Left colon (tissue), 2 donors: ENCODE data around the gene CPA5. TPM values are rescaled to one million over a fixed set of nuclear protein-coding genes. Genes with fewer than 3 reads are reported as not detected.

Experiments used
- ATAC-seq: fragments of 200-7000 bp; cut with Tn5 transposase; one replicate; pipeline ENCODE4 v1.9.1; 2020; ENCODE audit warnings: mild to moderate bottlenecking, moderate library complexity
- DNase-seq, 2 donors: peaks; one replicate each; pipeline ENCODE4 v3.0.0-alpha.2; 2020
- intact Hi-C, 2 donors: fragments of 100-400 bp; cut with DNase I in 1 of 2; cut with micrococcal nuclease in 1 of 2; formaldehyde crosslinking; loops; one replicate each; pipeline versions ENCODE4 v1.11.2 to v1.14.0; 2022; cut with DNase I, micrococcal nuclease
- total RNA-seq, 2 donors: library from RNA; stranded (reverse); fragmentation: NEBNext Ultra II Directional; extraction: Animal tissue kit (Norgen Biotek cat#: 25700); gene quantifications; one replicate each; pipeline ENCODE4 v1.2.1, GENCODE V29; 2021
- donor health status: DM: no; HTN: no; CAD: no.
- donor health status: DM: yes; HTN: yes; CAD: no.

CPA5 gene
- total RNA-seq, 2 donors from 2014 or later, result not detected

GRCh38 chr7:130384841-130385599, 40.4 kb downstream of the CPA5 start:
- no peak for DNase-seq
- no peak for ATAC-seq
- intact Hi-C loops, result no loop called here

DNA sequence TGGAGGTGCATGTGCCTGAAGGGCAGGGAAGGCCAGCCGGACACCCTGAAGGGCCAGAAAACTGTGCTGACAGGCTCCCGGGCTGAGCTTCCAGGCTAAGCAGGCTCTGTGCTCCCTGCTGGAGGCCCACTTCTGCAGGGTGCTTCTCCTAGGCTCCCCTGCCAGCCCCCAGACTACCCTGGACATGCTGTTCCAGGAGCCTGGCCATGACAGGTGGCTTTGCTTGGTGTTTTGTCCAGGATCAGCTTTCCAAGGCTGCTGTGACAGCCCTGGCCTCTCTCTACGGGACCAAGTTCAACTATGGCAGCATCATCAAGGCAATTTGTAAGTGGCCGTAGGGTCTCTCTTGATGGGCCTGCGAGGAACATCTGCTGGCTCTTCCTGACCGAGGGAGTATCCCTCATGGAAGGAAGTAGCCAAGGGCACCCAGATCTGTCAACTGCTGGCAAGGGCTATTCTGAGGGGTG, 41.0 kb downstream of the CPA5 start:
- no peak for ATAC-seq
- intact Hi-C loops, result no loop called here
- no peak for DNase-seq

DNA sequence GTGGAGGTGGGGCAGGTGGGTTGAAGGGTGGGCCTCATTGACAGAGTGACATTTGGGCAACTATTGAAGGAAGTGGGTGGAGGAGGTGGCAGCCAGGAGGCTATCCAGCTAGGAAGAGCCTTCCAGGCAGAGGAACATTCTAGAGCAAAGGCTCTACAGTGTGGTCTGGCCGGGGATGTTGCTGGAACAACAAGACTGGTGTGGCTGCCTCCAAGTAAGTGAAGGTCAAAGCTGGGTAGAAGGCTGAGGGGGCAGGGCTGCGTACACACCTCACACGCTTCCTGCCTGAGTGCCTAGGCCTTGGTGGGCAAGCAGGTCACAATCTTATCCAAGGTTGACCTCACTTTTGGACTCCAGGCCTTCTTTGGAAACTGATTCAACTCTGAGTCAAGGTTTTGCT, 42.3 kb downstream of the CPA5 start:
- ATAC-seq (no peak), DNase-seq (no peak)
- intact Hi-C loops, result no loop called here

DNA sequence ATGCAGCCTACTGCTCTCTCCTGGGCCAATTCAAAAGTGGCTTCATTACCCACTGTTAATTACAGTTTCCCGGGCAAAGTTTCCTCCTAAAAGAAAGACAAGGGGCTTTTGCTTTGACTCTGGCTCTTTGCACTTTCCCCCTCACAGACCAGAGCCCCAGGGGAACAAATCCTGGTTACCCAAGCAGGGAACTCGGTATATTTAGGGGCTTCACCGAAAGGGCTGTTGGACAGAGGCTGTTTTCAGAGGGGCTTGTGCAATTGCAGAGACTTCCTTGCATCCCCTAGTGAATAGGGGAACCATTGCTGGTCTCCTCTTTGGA, 42.7 kb downstream of the CPA5 start:
- ATAC-seq, result no peak
- intact Hi-C loops, result no loop called here
- DNase-seq, result no peak

- DNase-seq (no peak), ATAC-seq (no peak)
- intact Hi-C loops, result no loop called here
Measured at GRCh38 chr7:130387628-130388403, 43.2 kb downstream of the CPA5 start.

GRCh38 chr7:130388671-130389070, 44.1 kb downstream of the CPA5 start:
- intact Hi-C loops, result no loop called here
- DNase-seq (no peak), ATAC-seq (no peak)

DNA sequence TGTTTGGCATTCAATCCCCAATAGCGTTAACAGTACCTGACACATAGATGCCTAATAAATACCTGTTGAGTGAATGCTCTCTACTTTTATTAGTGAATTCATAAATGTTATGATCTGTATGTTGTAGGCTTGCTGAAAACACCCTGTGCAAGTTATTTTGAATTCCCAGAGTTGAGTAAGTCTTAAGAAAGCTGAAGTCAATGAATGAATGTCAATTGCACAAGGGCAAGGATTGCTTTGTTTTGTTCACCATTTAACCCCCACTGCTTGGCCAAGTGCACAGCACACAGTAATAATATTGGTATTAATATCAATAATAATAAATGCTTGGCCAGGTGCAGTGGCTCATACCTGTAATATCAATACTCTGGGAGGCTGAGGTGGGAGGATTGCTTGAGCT, 45.9 kb downstream of the CPA5 start:
- DNase-seq, result no peak
- no peak for ATAC-seq
- intact Hi-C loops, result no loop called here

GRCh38 chr7:130393101-130393561, 48.5 kb downstream of the CPA5 start:
- ATAC-seq (no peak), DNase-seq (no peak)
- intact Hi-C loops, result no loop called here

- intact Hi-C loops, result no loop called here
- no peak for DNase-seq
- no peak for ATAC-seq
Measured at GRCh38 chr7:130393841-130394411, 49.3 kb downstream of the CPA5 start.

DNA sequence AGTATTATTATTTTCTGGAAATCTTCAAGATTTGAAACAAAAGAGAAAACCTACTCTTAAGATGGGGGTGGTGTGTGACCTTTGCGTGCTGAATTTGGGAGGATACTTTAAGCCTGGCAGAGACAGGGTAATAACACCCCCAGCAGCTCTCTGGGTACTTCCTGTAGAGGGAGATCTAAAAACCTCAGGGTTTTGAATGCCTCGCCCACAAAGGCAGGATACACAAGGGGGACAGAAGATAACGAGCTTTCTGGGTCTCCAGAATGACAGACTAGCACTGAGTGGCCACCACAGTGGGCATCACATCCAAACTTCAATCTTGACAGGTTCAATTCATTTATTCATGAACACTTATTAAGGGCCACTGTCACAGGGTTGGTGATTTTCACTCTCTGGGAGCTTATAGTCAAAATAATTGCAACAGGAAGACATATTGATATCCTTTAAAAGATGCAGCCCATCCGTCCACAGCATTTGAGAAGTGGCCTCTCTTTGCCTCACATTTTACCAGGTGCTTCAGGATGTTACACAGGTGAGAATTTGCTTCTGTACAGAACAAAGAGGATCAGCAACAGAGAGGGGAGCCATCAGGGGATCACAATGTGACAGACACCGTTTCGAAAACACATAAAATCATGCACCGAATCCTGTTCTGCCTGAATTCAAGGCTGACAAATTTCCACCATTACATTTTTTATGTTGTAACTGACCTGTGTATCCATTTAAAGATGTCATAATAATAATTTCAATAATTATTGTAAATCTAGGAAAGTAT, 50.0 kb downstream of the CPA5 start:
- intact Hi-C loops, result no loop called here
- ATAC-seq, result no peak
- DNase-seq, result no peak

DNA sequence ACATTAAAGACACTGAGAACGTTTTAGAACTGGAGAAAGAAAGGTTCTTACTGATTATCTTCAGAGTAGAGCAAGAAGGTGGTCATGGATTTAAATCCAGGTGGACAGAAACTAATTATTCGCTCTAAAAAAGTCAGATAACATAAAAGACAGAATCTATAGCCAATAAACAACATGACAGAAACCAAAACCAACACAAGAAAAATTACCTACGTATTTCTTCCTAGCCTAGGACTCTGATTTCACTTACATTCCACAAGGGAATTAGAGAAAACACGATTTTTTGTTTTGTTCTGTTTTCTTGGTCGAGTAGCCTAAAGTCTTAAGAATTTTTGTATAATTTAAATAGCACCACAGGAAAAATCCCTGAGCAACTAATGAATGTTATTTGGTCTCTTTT, 50.8 kb downstream of the CPA5 start:
- ATAC-seq, result no peak

DNA sequence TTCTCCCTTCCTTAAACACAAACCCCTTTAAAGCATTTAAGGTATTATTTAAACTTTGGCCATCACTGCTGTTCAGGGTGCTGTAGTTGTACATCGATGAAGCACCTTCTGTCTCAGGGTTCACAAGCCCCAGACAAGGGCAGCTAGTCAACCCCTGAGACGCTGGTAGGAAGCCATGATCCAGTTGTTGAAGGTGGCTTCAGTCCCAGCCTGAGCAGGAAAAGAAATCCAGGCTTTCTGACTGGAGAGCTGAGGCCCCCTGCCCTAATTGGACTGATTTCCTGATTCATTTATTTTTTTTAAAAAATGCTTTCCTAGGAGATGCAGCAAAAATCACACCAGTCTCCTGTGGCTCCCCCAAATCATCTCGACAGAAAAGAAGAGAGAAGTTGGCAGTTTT, 51.5 kb downstream of the CPA5 start:
- no peak for ATAC-seq
- intact Hi-C loops, result no loop called here
- no peak for DNase-seq

More for the DNA sequence above, 50.8 kb downstream of the CPA5 start:
- intact Hi-C loops, result no loop called here
- DNase-seq, result no peak

GRCh38 chr7:130397051-130397757, 52.6 kb downstream of the CPA5 start:
- DNase-seq (no peak), ATAC-seq (no peak)
- intact Hi-C loops, result no loop called here

DNA sequence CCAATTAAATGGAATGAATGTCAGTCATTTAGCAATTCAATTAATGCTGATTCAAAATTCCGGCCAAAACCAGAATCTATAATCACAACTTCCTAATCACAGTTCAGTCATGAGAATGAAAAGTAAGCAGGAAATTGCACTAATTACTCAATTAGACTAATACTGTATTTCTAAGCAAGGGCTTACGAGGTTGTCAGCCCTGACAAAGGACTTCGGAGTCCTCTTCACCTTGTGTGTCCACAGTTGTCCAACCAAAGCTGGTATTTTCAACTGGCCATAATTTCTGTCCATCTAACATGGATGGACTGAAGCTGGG, 53.1 kb downstream of the CPA5 start:
- ATAC-seq (no peak), DNase-seq (no peak)
- intact Hi-C loops, result no loop called here

DNA sequence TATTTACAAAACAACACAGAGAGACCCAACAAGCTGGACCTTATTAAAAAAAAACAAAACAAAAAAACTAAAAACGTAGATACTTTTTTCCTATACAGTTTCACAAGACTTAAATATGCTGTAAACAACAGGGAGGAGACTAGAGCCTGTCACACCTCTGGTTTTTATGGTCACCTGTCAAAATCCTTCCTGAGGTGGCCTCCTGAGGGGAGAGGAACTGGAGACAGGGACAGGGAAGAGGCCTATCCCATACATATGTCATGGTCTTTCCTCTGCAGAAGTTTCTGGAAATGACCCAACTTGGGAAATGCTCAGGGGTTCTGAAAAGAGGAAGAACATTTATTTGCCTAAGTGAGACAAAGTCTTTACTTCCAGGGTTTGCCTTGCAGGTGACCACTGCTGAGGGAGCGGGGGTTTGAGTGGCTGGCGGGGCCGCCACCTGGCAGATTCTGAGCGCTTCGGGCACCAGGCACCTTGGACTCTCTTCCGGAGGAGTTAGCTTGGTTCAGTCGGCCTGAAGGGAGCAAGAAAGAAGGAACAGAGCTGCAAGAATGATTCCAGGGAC, 54.0 kb downstream of the CPA5 start:
- DNase-seq (no peak), ATAC-seq (no peak)
- intact Hi-C loops, result no loop called here

DNA sequence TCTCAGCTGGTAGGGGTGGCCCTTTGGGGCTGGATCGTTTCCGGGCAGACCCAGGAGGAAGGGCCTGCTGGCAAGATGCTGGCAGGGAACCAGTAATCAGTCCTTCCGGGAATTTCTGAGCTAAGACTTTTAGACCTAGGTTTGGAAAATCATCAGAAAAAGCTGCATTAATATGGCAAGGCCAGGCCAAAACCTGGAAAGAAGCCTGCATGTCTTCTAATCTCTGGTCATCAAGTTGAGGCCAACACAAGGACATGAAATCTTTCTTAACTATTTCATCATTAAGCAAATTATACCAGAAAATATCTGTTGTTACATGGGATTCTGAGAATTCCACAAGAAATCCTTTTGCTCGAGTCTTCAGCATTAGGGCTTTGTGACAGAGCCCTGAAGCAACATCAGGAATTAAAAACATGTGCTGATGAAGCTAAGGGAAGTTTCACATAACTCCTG, 55.5 kb downstream of the CPA5 start:
- ATAC-seq (no peak), DNase-seq (no peak)
- intact Hi-C loops, result no loop called here

GRCh38 chr7:130401101-130401500, 56.5 kb downstream of the CPA5 start:
- intact Hi-C loops, result no loop called here
- no peak for ATAC-seq
- no peak for DNase-seq

GRCh38 chr7:130401578-130401977, 57.0 kb downstream of the CPA5 start:
- intact Hi-C loops, result no loop called here
- no peak for ATAC-seq

DNA sequence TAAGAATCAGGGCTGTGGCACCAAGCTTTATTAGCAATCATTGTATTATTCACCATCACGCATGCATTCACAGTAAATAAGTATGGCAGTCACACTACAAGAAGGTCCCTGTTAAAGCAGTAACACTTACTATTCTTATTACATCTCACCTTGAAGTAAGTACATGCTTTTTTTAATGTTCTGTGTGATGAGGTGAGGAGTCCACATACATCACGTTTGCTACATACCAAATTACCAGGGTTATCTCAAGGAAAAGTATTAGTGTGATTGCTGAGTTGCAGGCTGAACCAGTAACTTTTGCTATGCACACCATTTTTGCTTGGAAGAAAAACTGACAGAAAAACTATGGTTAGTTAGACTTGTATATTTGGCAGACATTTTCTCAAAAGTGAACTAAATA, 60.4 kb downstream of the CPA5 start:
- intact Hi-C loops, result no loop called here
- no peak for DNase-seq

More at GRCh38 chr7:130401578-130401977, 57.0 kb downstream of the CPA5 start:
- no peak for DNase-seq

More for the DNA sequence above, 60.4 kb downstream of the CPA5 start:
- ATAC-seq, result no peak
